OCI-LY1 (cell line): ENCODE results near the gene TMEM44.

ENCODE experiments used
- H2AFZ ChIP-seq: fragments of 200-600 bp; sonication (generic), shearing (Covaris generic); 2 replicates; pipeline ENCODE4 v1.6.0; 2014; ENCODE audit warnings: antibody characterized with exemption, mild to moderate bottlenecking, low read length
- H3F3A ChIP-seq: fragments of 200-600 bp; sonication (generic), shearing (Covaris generic); 2 replicates; pipeline ENCODE4 v1.6.0; 2014; ENCODE audit warnings: mild to moderate bottlenecking, antibody characterized with exemption, low read length, moderate library complexity; ENCODE audit not compliant: insufficient read depth
- H3K27ac ChIP-seq: fragments of 200-600 bp; sonication (generic); 2 replicates; pipeline ENCODE4 v1.5.1; 2014; ENCODE audit warnings: low read length, mixed run types, mild to moderate bottlenecking, low read depth; ENCODE audit not compliant: poor library complexity, severe bottlenecking
- H3K27me3 ChIP-seq: fragments of 200-600 bp; sonication (generic); 2 replicates; pipeline ENCODE4 v1.6.0; 2014; ENCODE audit warnings: antibody characterized with exemption, mild to moderate bottlenecking, low read length, moderate library complexity; ENCODE audit not compliant: insufficient read depth
- H3K36me3 ChIP-seq: fragments of 200-600 bp; sonication (generic); 2 replicates; pipeline ENCODE4 v1.6.1; 2014; ENCODE audit warnings: mild to moderate bottlenecking, antibody characterized with exemption, low read length, moderate library complexity, mixed read lengths; ENCODE audit not compliant: insufficient read depth
- H3K4me1 ChIP-seq: fragments of 200-600 bp; sonication (generic); 2 replicates; pipeline ENCODE4 v1.5.1; 2014; ENCODE audit warnings: mild to moderate bottlenecking, low read length, moderate library complexity; ENCODE audit not compliant: insufficient read depth, severe bottlenecking
- H3K4me2 ChIP-seq: fragments of 200-600 bp; sonication (generic), shearing (Covaris generic); 2 replicates; pipeline ENCODE4 v1.6.1; 2014; ENCODE audit warnings: low read length
- H3K4me3 ChIP-seq: fragments of 200-600 bp; sonication (generic); 2 replicates; pipeline ENCODE4 v1.5.1; 2014; ENCODE audit warnings: low read length, low read depth, mild to moderate bottlenecking, mixed read lengths; ENCODE audit not compliant: poor library complexity, severe bottlenecking
- H3K79me2 ChIP-seq: fragments of 200-600 bp; shearing (Covaris generic); 2 replicates; pipeline ENCODE4 v1.6.1; 2016; ENCODE audit warnings: mixed run types, low read length, mixed read lengths; ENCODE audit not compliant: insufficient read depth
- H3K9ac ChIP-seq: fragments of 200-600 bp; sonication (generic), shearing (Covaris generic); 2 replicates; pipeline ENCODE4 v1.6.1; 2014; ENCODE audit warnings: mild to moderate bottlenecking, low read length, mixed read lengths
- H3K9me2 ChIP-seq: fragments of 200-600 bp; sonication (generic), shearing (Covaris generic); 2 replicates; pipeline ENCODE4 v1.6.1; 2014; ENCODE audit warnings: low read depth, mild to moderate bottlenecking, low read length, mixed read lengths
- H3K9me3 ChIP-seq: fragments of 200-600 bp; shearing (Covaris generic); 2 replicates; pipeline ENCODE4 v1.6.1; 2014; ENCODE audit warnings: low read length, mixed read lengths
- H4K20me1 ChIP-seq: fragments of 200-600 bp; sonication (generic), shearing (Covaris generic); 2 replicates; pipeline ENCODE4 v1.6.0; 2016; ENCODE audit warnings: mild to moderate bottlenecking, low read length; ENCODE audit not compliant: insufficient read depth
- CTCF ChIP-seq: fragments of 200-600 bp; sonication (generic), shearing (Covaris generic); IDR thresholded peaks from 2 replicates; pipeline ENCODE4 v1.5.1; 2017; ENCODE audit warnings: mild to moderate bottlenecking, antibody characterized with exemption, low read length, moderate library complexity, mixed read lengths
- EZH2 ChIP-seq: fragments of 200-600 bp; sonication (generic), shearing (Covaris generic); IDR thresholded peaks from 2 replicates; pipeline ENCODE4 v1.8.0; 2017; ENCODE audit warnings: borderline replicate concordance, mixed run types, mild to moderate bottlenecking, antibody characterized with exemption, low read length, moderate library complexity, mixed read lengths

The TMEM44 gene

GRCh38 chr3:194680888-194681615 is 47.8 kb upstream of the TMEM44 start:
- Histone ChIP-seq H3K9ac (no peak overlapping the region), H3K27ac (no peak overlapping the region), H3K4me3 (no peak overlapping the region), H3K9me2 (no peaks in the 10 kb centered on the region), H3K4me1 (peaks cover 12% of the 10 kb centered on the region), H3K79me2 (no peaks in the 10 kb centered on the region), H3K36me3 (no peaks in the 10 kb centered on the region), H2AFZ (no peak overlapping the region), H4K20me1 (no peaks in the 10 kb centered on the region), H3K9me3 (no peaks in the 10 kb centered on the region), H3K4me2 (no peak overlapping the region), H3F3A (no peaks in the 10 kb centered on the region), H3K27me3 (peaks cover 13% of the 10 kb centered on the region; the same call in 1 of the 2 replicates)
- TF ChIP-seq EZH2 (no peak), CTCF (no peak)

GRCh38 chr3:194676471-194676870 is 43.3 kb upstream of the TMEM44 start:
- Histone ChIP-seq H3K4me1 (peaks cover 4% of the 10 kb centered on the region), H3K36me3 (no peaks in the 10 kb centered on the region), H3K79me2 (peaks cover 5% of the 10 kb centered on the region; the same call in 1 of the 2 replicates), H3F3A (no peaks in the 10 kb centered on the region), H3K9me2 (no peaks in the 10 kb centered on the region), H3K4me3 (no peak overlapping the region), H3K27me3 (no peaks in the 10 kb centered on the region), H2AFZ (no peak overlapping the region), H3K4me2 (no peak overlapping the region), H4K20me1 (no peaks in the 10 kb centered on the region), H3K27ac (no peak overlapping the region), H3K9me3 (no peaks in the 10 kb centered on the region), H3K9ac (no peak overlapping the region)
- TF ChIP-seq CTCF (no peak), EZH2 (no peak)

GRCh38 chr3:194675680-194676079 is 42.5 kb upstream of the TMEM44 start:
- Histone ChIP-seq H3K4me2 (no peak overlapping the region), H2AFZ (no peak overlapping the region), H3K4me3 (no peak overlapping the region), H3K4me1 (peaks cover 12% of the 10 kb centered on the region), H3K79me2 (peaks cover 12% of the 10 kb centered on the region), H3K27ac (no peak overlapping the region), H3K36me3 (no peaks in the 10 kb centered on the region), H3K9ac (no peak overlapping the region), H3K27me3 (no peaks in the 10 kb centered on the region), H4K20me1 (no peaks in the 10 kb centered on the region), H3F3A (no peaks in the 10 kb centered on the region), H3K9me2 (no peaks in the 10 kb centered on the region), H3K9me3 (no peaks in the 10 kb centered on the region)
- TF ChIP-seq CTCF = no peak
- no peak for TF ChIP-seq EZH2
